ENCODE data around the gene DCDC1.

GRCh38 chr11:31106326-31106725 lies 263.2 kb downstream of the DCDC1 start:
- TF ChIP-seq CTCF (IDR thresholded peaks at IDR 0.05) (no peak), CHD4 (IDR thresholded peaks at IDR 0.05; ENCODE audit: borderline replicate concordance) (no peak), POLR2A (IDR thresholded peaks at IDR 0.05; ENCODE audit: low read length) (no peak), CEBPB (IDR thresholded peaks at IDR 0.05) (no peak), GATA3 (IDR thresholded peaks at IDR 0.05; ENCODE audit: borderline replicate concordance) (no peak), MYC (IDR thresholded peaks at IDR 0.05; ENCODE audit: borderline replicate concordance, low read length) (no peak), ZFP36 (IDR thresholded peaks at IDR 0.05; ENCODE audit: borderline replicate concordance, partially characterized antibody) (no peak), EHMT2 (IDR thresholded peaks at IDR 0.05; ENCODE audit: low read depth) (no peak), JUN (IDR thresholded peaks at IDR 0.05) (no peak), E2F6 (IDR thresholded peaks at IDR 0.05; ENCODE audit: borderline replicate concordance, low read depth) (no peak), NFE2L2 (conservative IDR thresholded peaks at IDR 0.05; ENCODE audit: low read length) (no peak), BHLHE40 (IDR thresholded peaks at IDR 0.05; ENCODE audit: low read depth, low read length) (no peak), ELK1 (IDR thresholded peaks at IDR 0.05; ENCODE audit: low read depth, low read length) (no peak), CHD2 (IDR thresholded peaks at IDR 0.05; ENCODE audit: low read length, partially characterized antibody) (no peak)

Data from A549 (cell line).